ENCODE measurements around the gene TTLL4.

Gene TTLL4

GRCh38 chr2:218786133-218786532 lies 75.5 kb downstream of the TTLL4 start:
- no peak for DNase-seq (ENCODE audit: low read depth)

GRCh38 chr2:218788529-218789255 lies 78.1 kb downstream of the TTLL4 start:
- no peak for DNase-seq (ENCODE audit: low read depth)

- DNase-seq (ENCODE audit: low read depth), result no peak
Observed at GRCh38 chr2:218792433-218792832, 81.8 kb downstream of the TTLL4 start.

- no peak for DNase-seq (ENCODE audit: low read depth)
Observed at GRCh38 chr2:218796691-218797090, 86.1 kb downstream of the TTLL4 start.

- no peak for DNase-seq (ENCODE audit: low read depth)
Observed at GRCh38 chr2:218798767-218799504, 88.3 kb downstream of the TTLL4 start.

GRCh38 chr2:218799990-218800389 lies 89.4 kb downstream of the TTLL4 start:
- no peak for DNase-seq (ENCODE audit: low read depth)

GRCh38 chr2:218802386-218802994 lies 91.9 kb downstream of the TTLL4 start:
- DNase-seq (ENCODE audit: low read depth), result no peak

- no peak for DNase-seq (ENCODE audit: low read depth)
Observed at GRCh38 chr2:218804817-218805216, 94.2 kb downstream of the TTLL4 start.
